HT1080 (cell line): ENCODE measurements around the gene VDAC1. TPM values are rescaled to one million over a fixed set of nuclear protein-coding genes. Genes with fewer than 3 reads are reported as not detected.
"Not testable (repeated sequence)": the region's sequence is repeated elsewhere in the genome, so short reads cannot be mapped to it uniquely, and the experiment has no call there.

ENCODE experiments used
- DNase-seq: peaks from one replicate; pipeline ENCODE4 v3.0.0-alpha.2; 2015; ENCODE audit warnings: low read depth
- total RNA-seq: library from RNA; depleted of rRNA; stranded (reverse); fragments of >200 nt; shearing (Covaris generic); gene quantifications from 2 replicates; pipeline ENCODE4 v1.2.3, GENCODE V29; 2014

Gene VDAC1
- total RNA-seq, 1 experiment from 2014 or later: 405 TPM

- DNase-seq: no peak
Observed at GRCh38 chr5:133942614-133943474, 61.9 kb downstream of the VDAC1 start.

GRCh38 chr5:133941456-133942196 lies 63.1 kb downstream of the VDAC1 start:
- DNase-seq: no peak

- no peak for DNase-seq
Observed at GRCh38 chr5:133939668-133940067, 65.1 kb downstream of the VDAC1 start.

- no peak for DNase-seq
Observed at GRCh38 chr5:133938929-133939328, 65.8 kb downstream of the VDAC1 start.

- no peak for DNase-seq
Observed at GRCh38 chr5:133938039-133938821, 66.5 kb downstream of the VDAC1 start.

- not testable (repeated sequence) for DNase-seq
Observed at GRCh38 chr5:133937628-133938027, 67.1 kb downstream of the VDAC1 start.

- DNase-seq: no peak
Observed at GRCh38 chr5:133936651-133937015, 68.1 kb downstream of the VDAC1 start.

GRCh38 chr5:133935991-133936650 lies 68.7 kb downstream of the VDAC1 start:
- DNase-seq: not testable (repeated sequence)

GRCh38 chr5:133935667-133935940 lies 69.2 kb downstream of the VDAC1 start:
- DNase-seq: no peak

GRCh38 chr5:133934822-133935666 lies 69.7 kb downstream of the VDAC1 start:
- DNase-seq: no peak

- DNase-seq: no peak
Observed at GRCh38 chr5:133934311-133934710, 70.5 kb downstream of the VDAC1 start.

- DNase-seq: no peak
Observed at GRCh38 chr5:133933670-133934295, 71.0 kb downstream of the VDAC1 start.

- no peak for DNase-seq
Observed at GRCh38 chr5:133933169-133933509, 71.6 kb downstream of the VDAC1 start.

- DNase-seq: no peak
Observed at GRCh38 chr5:133932441-133933168, 72.2 kb downstream of the VDAC1 start.

GRCh38 chr5:133931546-133931945 lies 73.2 kb downstream of the VDAC1 start:
- no peak for DNase-seq

GRCh38 chr5:133930813-133931090 lies 74.0 kb downstream of the VDAC1 start:
- no peak for DNase-seq

- peak; percentile 69 for DNase-seq
Observed at GRCh38 chr5:133930061-133930812, 74.5 kb downstream of the VDAC1 start.

- DNase-seq: no peak
Observed at GRCh38 chr5:133928587-133929393, 76.0 kb downstream of the VDAC1 start.
